Upper lobe of right lung (tissue), 1 donor: Measurements from ENCODE around the gene LZTS3. TPM values are rescaled to one million over a fixed set of nuclear protein-coding genes. Genes with fewer than 3 reads are reported as not detected.
"Not testable (repeated sequence)": the region's sequence is repeated elsewhere in the genome, so short reads cannot be mapped to it uniquely, and the experiment has no call there.

Experiments used
- ATAC-seq: fragments of 200-7000 bp; cut with Tn5 transposase; one replicate; pipeline ENCODE4 v1.9.1; 2020; ENCODE audit warnings: mild to moderate bottlenecking, moderate library complexity
- DNase-seq: peaks from one replicate; pipeline ENCODE4 v3.0.0-alpha.2; 2020
- H3K27ac ChIP-seq: fragments of 200-600 bp; one replicate; pipeline ENCODE4 v1.8.0; 2022
- H3K27me3 ChIP-seq: fragments of 200-600 bp; one replicate; pipeline ENCODE4 v1.8.0; 2022; ENCODE audit warnings: mild to moderate bottlenecking
- H3K36me3 ChIP-seq: fragments of 200-600 bp; one replicate; pipeline ENCODE4 v1.8.0; 2022
- H3K4me1 ChIP-seq: fragments of 200-600 bp; one replicate; pipeline ENCODE4 v1.8.0; 2022
- H3K4me3 ChIP-seq: fragments of 200-600 bp; one replicate; pipeline ENCODE4 v1.8.0; 2022; ENCODE audit warnings: mild to moderate bottlenecking
- H3K9me3 ChIP-seq: fragments of 200-600 bp; one replicate; pipeline ENCODE4 v1.8.0; 2022
- intact Hi-C: fragments of 100-400 bp; cut with DNase I; formaldehyde crosslinking; loops from one replicate; pipeline ENCODE4 v1.11.0; 2022
- total RNA-seq: library from RNA; stranded (reverse); fragmentation: NEBNext Ultra II Directional; extraction: Animal tissue kit (Norgen Biotek cat#: 25700); gene quantifications from one replicate; pipeline ENCODE4 v1.2.1, GENCODE V29; 2021
- TF ChIP-seq, protein P1 (sequence below): fragments of 200-600 bp; IDR thresholded peaks from one replicate; pipeline ENCODE4 v1.8.0; 2022; ENCODE audit warnings: antibody characterized with exemption
- donor health status: DM: no; HTN: yes; CAD: no; lungs with severe emphysema.

The LZTS3 gene
- total RNA-seq, 1 donor from 2014 or later: 21.5 TPM

DNA sequence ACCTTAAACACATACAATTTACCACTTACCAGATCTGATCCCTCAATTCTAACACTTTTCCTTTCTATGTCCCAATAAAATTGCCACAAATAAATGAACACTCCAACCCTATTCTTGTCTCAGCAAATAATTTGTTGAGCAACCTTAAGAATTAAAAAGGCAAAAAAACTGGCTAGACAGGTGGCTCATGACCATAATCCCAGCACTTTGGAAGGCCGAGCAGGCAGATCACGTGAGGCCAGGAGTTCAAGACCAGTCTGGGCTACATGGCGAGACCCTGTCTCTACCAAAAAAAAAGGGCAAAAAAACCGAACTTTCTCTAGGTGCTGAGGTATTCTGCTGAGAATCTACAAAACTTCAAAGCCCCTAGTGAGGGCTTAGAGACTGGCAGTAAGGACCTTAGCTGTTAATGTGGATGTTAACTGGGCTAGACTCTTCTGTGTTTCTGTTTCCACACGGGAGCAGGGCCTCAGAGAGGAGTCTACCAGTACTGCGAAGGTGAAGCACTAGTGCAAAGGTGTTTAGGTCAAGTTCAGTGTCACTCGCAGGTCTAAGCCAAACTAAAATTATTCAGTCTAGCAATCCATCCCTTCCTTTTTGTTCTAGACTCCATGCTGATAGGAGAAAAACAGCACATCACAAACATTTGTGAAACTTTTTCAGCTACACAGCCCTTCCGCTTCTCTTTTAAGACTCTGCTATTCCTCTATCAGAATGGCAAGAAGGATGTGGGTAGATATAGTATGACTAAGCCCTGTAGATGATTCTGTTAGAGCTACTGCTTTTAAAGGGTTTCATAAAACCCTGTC lies 16.3 kb downstream of the LZTS3 start:
- no peaks in the 10 kb centered on the region for H3K27me3 ChIP-seq
- DNase-seq: no peak
- no peaks in the 10 kb centered on the region for H3K9me3 ChIP-seq
- peak overlapping the region; percentile 91 for H3K4me3 ChIP-seq
- peak overlapping the region; percentile 8 for H3K27ac ChIP-seq
- peak; percentile 21 for ATAC-seq
- H3K36me3 ChIP-seq: peaks cover 21% of the 10 kb centered on the region
- peaks cover 43% of the 10 kb centered on the region for H3K4me1 ChIP-seq
- TF ChIP-seq, protein P1, sequence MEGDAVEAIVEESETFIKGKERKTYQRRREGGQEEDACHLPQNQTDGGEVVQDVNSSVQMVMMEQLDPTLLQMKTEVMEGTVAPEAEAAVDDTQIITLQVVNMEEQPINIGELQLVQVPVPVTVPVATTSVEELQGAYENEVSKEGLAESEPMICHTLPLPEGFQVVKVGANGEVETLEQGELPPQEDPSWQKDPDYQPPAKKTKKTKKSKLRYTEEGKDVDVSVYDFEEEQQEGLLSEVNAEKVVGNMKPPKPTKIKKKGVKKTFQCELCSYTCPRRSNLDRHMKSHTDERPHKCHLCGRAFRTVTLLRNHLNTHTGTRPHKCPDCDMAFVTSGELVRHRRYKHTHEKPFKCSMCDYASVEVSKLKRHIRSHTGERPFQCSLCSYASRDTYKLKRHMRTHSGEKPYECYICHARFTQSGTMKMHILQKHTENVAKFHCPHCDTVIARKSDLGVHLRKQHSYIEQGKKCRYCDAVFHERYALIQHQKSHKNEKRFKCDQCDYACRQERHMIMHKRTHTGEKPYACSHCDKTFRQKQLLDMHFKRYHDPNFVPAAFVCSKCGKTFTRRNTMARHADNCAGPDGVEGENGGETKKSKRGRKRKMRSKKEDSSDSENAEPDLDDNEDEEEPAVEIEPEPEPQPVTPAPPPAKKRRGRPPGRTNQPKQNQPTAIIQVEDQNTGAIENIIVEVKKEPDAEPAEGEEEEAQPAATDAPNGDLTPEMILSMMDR: no peak
- intact Hi-C loops: no loop called here

DNA sequence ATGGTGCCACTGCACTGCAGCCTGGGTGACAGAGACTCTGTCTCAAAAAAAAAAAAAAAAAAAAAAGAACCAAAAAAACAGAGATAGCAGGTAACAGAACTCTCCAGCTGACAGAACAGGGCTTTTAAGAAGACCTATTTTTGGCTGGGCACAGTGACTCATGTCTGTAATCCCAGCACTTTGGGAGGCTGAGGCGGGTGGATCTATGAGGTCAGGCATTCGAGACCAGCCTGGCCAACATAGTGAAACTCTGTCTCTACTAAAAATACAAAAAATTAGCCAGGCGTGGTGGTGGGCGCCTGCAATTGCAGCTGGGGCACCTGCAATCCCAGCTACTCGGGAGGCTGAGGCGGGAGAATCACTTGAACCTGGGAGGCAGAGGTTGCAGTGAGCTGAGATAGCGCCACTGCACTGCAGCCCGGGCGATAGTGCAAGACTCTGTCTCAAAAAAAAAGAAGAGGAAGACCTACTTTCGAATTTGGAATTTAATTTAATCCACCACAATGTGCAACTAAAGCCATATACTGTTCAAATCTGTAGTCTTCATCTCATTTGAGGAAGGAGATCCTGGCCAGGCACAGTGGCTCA lies 21.2 kb downstream of the LZTS3 start:
- H3K27me3 ChIP-seq, H3K4me3 ChIP-seq, DNase-seq, H3K27ac ChIP-seq, H3K9me3 ChIP-seq, ATAC-seq, intact Hi-C loops: not testable (repeated sequence)
- peaks cover 26% of the 10 kb centered on the region for H3K4me1 ChIP-seq
- peaks cover 47% of the 10 kb centered on the region for H3K36me3 ChIP-seq

DNA sequence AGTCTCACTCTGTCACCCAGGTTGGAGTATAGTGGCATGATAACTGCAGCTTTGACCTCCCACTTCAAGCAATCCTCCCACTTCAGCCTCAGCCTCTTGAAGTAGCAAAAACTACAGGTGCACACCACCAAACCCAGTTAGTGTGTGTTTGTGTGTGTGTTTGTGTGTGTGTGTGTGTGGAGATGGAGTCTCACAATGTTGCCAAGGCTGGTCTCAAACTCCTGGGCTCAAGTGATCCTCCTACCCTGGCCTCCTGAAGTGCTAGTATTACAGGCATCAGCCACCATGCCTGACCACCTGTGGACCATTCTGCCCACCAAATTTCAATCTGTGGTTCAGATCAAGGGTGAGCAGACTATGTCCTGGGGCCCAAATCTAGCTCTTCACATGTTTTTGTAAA lies 22.4 kb downstream of the LZTS3 start:
- no peak overlapping the region for H3K4me3 ChIP-seq
- no peak for ATAC-seq
- peaks cover 15% of the 10 kb centered on the region for H3K4me1 ChIP-seq
- no peaks in the 10 kb centered on the region for H3K9me3 ChIP-seq
- peaks cover 52% of the 10 kb centered on the region for H3K36me3 ChIP-seq
- no peak overlapping the region for H3K27ac ChIP-seq
- no peaks in the 10 kb centered on the region for H3K27me3 ChIP-seq
- intact Hi-C loops: no loop called here
- no peak for DNase-seq
- TF ChIP-seq, protein P1: no peak

DNA sequence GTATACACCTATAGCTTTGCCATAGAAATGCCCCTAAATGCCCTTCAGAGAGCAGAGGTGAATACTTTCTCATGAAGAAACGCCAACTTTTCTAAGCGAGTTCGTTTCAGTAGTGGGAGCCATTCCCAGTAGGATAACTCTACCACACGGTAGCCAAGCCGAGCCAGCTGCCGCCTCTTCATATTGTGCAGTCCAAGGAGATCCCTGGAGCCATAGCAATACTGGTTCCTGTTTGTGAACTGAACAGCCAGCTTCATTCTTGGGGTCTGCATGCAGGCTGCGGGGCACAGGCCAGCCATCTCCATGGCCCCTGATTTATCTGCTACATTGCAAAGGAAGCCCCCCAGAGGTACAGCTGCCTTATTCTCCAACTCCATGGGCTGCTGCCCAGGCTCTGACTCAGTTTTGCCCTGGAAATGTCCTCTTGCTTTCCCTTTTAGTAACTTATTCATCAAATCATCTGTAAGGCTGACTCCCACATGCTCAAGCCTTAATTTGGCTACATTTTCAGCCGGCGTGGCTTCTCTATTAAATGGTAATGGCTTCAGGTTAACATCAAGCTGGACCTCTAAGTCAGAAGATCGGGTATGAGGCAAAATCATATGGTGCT lies 26.5 kb downstream of the LZTS3 start:
- TF ChIP-seq, protein P1: no peak
- peaks cover 32% of the 10 kb centered on the region for H3K36me3 ChIP-seq

DNA sequence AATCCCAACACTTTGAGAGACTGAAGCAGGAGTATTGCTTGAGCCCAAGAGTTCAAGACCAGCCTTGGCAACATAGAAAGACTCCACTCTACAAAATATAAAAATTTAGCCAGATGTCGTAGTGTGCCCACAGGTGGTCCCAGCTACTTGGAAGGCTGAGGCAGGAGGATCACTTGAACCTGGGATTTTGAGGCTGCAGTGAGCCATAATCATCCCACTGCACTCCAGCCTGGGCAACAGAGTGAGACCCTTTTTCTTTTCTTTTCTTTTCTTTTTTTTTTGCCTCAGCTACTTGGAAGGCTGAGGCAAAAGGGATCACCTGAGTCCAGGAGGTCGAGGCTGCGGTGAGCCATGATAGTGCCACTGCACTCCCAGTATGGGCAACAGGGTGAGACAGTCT lies 31.6 kb downstream of the LZTS3 start:
- intact Hi-C loops: no loop called here
- no peak for ATAC-seq
- no peaks in the 10 kb centered on the region for H3K9me3 ChIP-seq
- H3K27ac ChIP-seq: no peak overlapping the region
- TF ChIP-seq, protein P1: no peak
- no peak overlapping the region for H3K4me3 ChIP-seq
- H3K36me3 ChIP-seq: peaks cover 2% of the 10 kb centered on the region
- DNase-seq: no peak
- H3K4me1 ChIP-seq: no peaks in the 10 kb centered on the region
- H3K27me3 ChIP-seq: no peaks in the 10 kb centered on the region

More for the DNA sequence above, 26.5 kb downstream of the LZTS3 start:
- intact Hi-C loops: no loop called here
- ATAC-seq (no peak), DNase-seq (no peak)
- Histone ChIP-seq H3K4me3 (no peak overlapping the region), H3K4me1 (no peaks in the 10 kb centered on the region), H3K27me3 (no peaks in the 10 kb centered on the region), H3K27ac (no peak overlapping the region), H3K9me3 (no peaks in the 10 kb centered on the region)

DNA sequence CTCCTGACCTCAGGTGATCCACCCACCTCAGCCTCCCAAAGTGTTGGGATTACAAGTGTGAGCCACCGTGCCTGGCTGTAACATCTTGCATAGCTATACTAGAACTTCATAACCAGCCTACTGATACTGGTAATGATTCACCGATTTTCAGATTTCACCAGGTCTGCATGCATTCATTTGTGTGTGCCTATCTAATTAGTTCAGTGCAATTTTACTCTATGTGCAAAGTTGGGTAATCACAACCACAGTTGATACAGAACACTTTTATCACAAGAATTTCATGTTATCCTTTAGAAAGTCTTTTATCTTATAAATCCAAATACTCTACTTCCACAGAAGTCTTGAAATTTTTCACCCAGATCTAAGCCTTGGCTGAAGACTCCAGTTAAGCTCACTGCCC lies 35.9 kb downstream of the LZTS3 start:
- DNase-seq (no peak), ATAC-seq (no peak)
- Histone ChIP-seq H3K4me3 (no peak overlapping the region), H3K4me1 (no peaks in the 10 kb centered on the region), H3K27ac (no peak overlapping the region), H3K9me3 (no peaks in the 10 kb centered on the region), H3K27me3 (no peaks in the 10 kb centered on the region), H3K36me3 (no peaks in the 10 kb centered on the region)
- TF ChIP-seq, protein P1: no peak
- intact Hi-C loops: no loop called here
